BLaER1 (cell line): ENCODE measurements around the gene TCEAL4.

ENCODE experiments used
- H3K27ac ChIP-seq: shearing (Covaris generic); formaldehyde crosslinking; 2 replicates; pipeline ENCODE4 v1.8.1; 2022
- H3K27me3 ChIP-seq: shearing (Covaris generic); formaldehyde crosslinking; 2 replicates; pipeline ENCODE4 v1.8.1; 2022
- H3K36me3 ChIP-seq: shearing (Covaris generic); formaldehyde crosslinking; 2 replicates; pipeline ENCODE4 v1.8.1; 2022
- H3K4me1 ChIP-seq: shearing (Covaris generic); formaldehyde crosslinking; 2 replicates; pipeline ENCODE4 v1.8.1; 2022
- H3K4me2 ChIP-seq: shearing (Covaris generic); formaldehyde crosslinking; 2 replicates; pipeline ENCODE4 v1.8.1; 2022
- H3K4me3 ChIP-seq: shearing (Covaris generic); formaldehyde crosslinking; 2 replicates; pipeline ENCODE4 v1.8.1; 2022
- H3K9ac ChIP-seq: shearing (Covaris generic); formaldehyde crosslinking; 2 replicates; pipeline ENCODE4 v1.8.1; 2022
- H3K9me3 ChIP-seq: shearing (Covaris generic); formaldehyde crosslinking; 2 replicates; pipeline ENCODE4 v1.8.1; 2022
- H4K20me1 ChIP-seq: shearing (Covaris generic); formaldehyde crosslinking; 2 replicates; pipeline ENCODE4 v1.8.1; 2022
- Cebpa-rat ChIP-seq: shearing (Covaris generic); IDR thresholded peaks from 2 replicates; pipeline ENCODE4 v1.8.1; 2022

TCEAL4 gene

DNA sequence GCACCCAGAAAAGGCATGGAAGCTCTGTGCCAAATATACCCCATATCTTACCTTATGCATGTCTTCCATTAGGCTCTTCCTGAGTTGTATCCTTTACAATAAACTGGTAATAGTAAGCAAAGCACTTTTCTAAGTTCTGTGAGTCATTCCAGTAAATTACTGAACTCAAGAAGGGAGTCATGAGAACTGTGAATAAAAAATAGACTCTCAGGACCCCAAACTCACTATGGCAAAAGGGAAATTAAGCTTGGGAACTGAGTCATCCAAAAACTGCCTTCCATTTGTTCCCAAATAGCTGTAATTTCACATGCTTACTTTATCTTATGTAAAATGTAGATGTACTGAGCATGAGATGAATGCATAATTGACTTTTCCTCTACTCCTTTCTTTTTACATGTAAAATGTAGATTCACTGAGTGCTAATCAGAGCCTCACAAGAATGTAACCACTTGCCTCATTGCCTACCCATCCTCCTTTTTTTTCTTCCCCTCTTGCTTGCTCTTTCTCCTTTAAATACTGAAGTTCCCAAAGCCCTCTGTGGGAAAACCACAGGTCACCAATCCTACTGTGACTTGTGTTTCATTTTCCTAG is 30.6 kb downstream of the TCEAL4 start:
- Histone ChIP-seq H3K27ac (no peak overlapping the region), H3K9me3 (no peaks in the 10 kb centered on the region), H4K20me1 (no peaks in the 10 kb centered on the region), H3K4me3 (no peak overlapping the region), H3K27me3 (no peaks in the 10 kb centered on the region), H3K36me3 (no peaks in the 10 kb centered on the region), H3K4me1 (no peaks in the 10 kb centered on the region), H3K4me2 (no peak overlapping the region), H3K9ac (no peak overlapping the region)
- TF ChIP-seq Cebpa-rat: no peak

DNA sequence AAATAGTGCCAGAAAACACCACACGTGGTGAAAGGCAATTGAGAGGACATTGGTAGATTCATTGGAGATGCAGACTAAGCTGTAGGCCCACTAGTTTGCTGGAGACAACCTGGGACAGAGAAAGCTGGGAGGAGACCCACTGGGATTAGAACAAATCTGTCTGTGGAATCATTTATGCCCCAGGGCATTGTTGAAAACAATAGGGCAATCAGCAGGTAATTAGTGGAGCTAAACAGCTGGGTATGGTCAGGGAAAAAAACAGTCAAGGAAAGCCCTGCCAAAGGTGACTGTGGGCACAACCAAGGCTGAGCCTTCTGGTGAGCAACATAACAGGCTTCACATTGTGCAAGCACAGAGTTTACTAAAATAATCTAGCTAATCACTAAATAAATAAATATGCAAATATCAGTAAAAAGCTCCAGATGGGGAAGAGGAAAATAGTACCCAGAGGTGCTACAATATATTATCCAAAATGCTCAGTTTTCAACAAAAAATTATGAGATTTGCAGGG is 31.4 kb downstream of the TCEAL4 start:
- Histone ChIP-seq H3K36me3 (no peaks in the 10 kb centered on the region), H3K9ac (no peak overlapping the region), H3K4me3 (no peak overlapping the region), H3K27ac (no peak overlapping the region), H3K4me1 (no peaks in the 10 kb centered on the region), H3K4me2 (no peak overlapping the region), H4K20me1 (no peaks in the 10 kb centered on the region), H3K9me3 (no peaks in the 10 kb centered on the region), H3K27me3 (no peaks in the 10 kb centered on the region)
- no peak for TF ChIP-seq Cebpa-rat

DNA sequence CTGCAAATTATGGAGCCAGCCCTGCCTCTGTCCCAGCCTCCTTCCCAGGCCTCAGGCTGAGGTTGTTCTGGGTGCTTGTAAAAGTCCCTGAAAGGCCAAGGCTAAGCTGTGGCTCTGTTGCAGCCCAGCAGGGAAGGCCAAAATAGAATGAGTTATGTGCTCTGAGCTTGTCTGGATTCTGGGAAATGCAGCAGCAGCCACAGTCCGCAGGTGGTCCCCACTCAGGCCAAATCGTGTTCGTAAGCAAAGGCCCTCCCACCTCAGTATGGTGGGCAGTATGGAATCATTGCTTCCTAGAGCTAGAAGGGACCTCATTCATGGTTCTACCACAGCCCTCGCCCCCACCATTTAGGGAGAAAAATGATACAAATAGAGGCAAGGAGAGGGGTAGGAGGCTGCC is 38.8 kb downstream of the TCEAL4 start:
- H3K27ac ChIP-seq: no peak overlapping the region
- no peaks in the 10 kb centered on the region for H3K4me1 ChIP-seq
- H3K36me3 ChIP-seq: no peaks in the 10 kb centered on the region
- no peaks in the 10 kb centered on the region for H3K27me3 ChIP-seq
- H4K20me1 ChIP-seq: no peaks in the 10 kb centered on the region
- H3K4me3 ChIP-seq: no peak overlapping the region
- no peak overlapping the region for H3K9ac ChIP-seq
- H3K4me2 ChIP-seq: no peak overlapping the region
- TF ChIP-seq Cebpa-rat: no peak
- H3K9me3 ChIP-seq: no peaks in the 10 kb centered on the region

DNA sequence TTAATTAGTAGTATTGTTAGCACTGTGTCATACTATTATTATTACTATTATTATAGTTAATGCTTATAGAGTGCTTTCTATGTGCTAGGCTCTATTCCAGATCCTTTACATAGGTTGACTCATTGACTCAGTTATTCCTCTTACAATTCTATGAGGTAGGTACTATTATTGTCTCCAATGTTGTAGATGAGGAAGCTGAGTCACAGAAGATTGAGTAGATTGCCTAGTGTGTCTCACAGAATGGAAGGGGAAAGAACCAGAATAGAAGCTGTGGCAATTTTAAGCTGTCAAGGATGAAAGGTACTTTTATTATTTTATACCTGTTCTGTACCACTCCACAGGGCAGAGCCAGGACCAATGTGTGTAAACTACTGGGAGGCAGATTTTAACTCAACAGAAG is 41.5 kb downstream of the TCEAL4 start:
- no peaks in the 10 kb centered on the region for H4K20me1 ChIP-seq
- no peak overlapping the region for H3K4me3 ChIP-seq
- TF ChIP-seq Cebpa-rat: no peak
- H3K9ac ChIP-seq: no peak overlapping the region
- H3K9me3 ChIP-seq: no peaks in the 10 kb centered on the region
- no peak overlapping the region for H3K27ac ChIP-seq
- no peaks in the 10 kb centered on the region for H3K27me3 ChIP-seq
- no peak overlapping the region for H3K4me2 ChIP-seq
- H3K36me3 ChIP-seq: no peaks in the 10 kb centered on the region
- no peaks in the 10 kb centered on the region; the same call in 1 of the 2 replicates for H3K4me1 ChIP-seq

DNA sequence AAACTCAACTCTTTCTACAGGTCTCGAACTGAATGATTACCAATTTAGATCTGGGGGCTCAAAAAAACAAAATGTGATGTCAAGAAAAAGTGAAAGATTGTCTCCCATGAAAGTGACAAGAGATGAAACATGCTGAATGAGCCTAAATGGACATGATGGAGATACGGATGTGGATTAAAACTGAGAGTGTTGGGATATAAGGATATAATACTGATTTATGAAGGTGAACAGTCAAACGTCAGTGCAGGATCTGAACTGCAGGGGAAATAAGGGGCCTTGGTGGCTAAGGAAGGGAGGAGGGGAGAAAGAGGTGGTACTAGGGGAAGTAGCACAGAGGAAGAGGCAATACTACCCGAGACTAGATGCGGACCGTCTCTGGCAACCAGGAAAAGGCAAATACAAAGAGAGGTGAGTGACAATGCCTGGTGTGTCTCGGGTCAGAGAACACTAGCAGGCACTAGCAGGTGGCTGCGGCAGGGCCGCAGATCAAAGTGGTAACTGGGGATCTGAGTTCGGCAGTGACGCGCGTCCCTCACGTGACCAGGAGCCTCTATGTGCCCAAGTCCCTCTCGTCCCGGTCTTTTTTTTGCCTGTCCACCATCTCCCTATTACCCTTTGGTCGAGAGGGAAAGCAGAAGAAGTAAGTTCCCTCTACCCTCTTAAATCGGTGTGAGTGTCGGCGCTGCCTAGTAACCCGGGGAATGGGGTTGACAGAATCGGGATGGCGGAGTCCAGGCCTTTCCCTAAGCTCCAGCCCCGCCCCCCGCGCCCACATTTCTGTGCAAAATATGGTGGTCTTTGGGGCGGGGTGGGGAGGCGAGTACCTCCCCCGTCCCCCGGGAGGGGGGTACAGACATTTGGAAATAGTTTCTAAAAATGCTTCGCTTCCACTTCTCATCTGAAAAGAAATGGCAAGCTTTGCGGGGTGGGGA is 43.3 kb downstream of the TCEAL4 start, which contains the start of gene TCEAL1:
TSS of gene TCEAL1 (plus strand) at position 590 of the 932 bp plus-strand sequence. CDS start 942 bp downstream, outside the sequence.
- Histone ChIP-seq H3K27ac (peak within 1 kb of the TSS; percentile 49), H3K36me3 (no peaks in the 10 kb centered on the region), H3K9me3 (no peaks in the 10 kb centered on the region), H4K20me1 (no peaks in the 10 kb centered on the region), H3K9ac (peak within 1 kb of the TSS; percentile 73), H3K4me3 (peak within 1 kb of the TSS; percentile 74), H3K27me3 (no peaks in the 10 kb centered on the region), H3K4me1 (no peaks in the 10 kb centered on the region; the same call in 1 of the 2 replicates), H3K4me2 (peak within 1 kb of the TSS; percentile 59)
- TF ChIP-seq Cebpa-rat: no peak

DNA sequence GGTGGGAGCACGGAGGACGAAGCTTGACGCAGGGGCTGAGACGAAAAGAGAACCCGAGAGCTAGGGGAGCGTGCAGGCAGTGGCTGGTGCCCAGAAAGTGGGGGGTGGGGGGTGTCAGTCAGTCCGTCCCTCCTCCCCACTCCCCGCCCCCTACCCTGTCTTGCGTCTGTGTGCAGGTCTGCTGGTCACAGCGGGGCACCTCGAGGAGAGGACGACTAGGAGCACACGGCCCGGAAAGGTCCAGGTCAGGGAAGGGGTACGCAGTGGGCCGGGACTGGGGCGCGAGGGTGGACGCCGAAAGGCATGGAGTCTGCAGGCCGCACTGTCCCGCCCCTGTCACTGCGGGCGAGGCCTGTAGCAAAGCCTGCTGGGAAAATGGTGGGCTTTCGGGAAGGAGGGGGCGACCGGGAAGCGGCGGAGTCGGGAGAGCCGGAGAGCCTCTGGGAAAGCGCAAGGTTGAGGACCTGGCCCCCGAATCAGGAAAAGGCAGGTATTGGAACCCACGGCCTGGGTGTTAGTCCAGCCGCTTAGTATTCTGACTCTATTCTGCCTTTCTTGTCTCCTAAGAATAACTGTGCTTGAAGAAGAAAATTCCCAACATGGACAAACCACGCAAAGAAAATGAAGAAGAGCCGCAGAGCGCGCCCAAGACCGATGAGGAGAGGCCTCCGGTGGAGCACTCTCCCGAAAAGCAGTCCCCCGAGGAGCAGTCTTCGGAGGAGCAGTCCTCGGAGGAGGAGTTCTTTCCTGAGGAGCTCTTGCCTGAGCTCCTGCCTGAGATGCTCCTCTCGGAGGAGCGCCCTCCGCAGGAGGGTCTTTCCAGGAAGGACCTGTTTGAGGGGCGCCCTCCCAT is 44.2 kb downstream of the TCEAL4 start:
- Histone ChIP-seq H3K4me2 (peak overlapping the region; percentile 59), H3K36me3 (no peaks in the 10 kb centered on the region), H3K4me1 (no peaks in the 10 kb centered on the region; the same call in 1 of the 2 replicates), H3K9me3 (no peaks in the 10 kb centered on the region), H3K27ac (peak overlapping the region; percentile 49), H3K4me3 (peak overlapping the region; percentile 74), H3K27me3 (no peaks in the 10 kb centered on the region), H4K20me1 (no peaks in the 10 kb centered on the region), H3K9ac (peak overlapping the region; percentile 73)
- TF ChIP-seq Cebpa-rat: no peak

DNA sequence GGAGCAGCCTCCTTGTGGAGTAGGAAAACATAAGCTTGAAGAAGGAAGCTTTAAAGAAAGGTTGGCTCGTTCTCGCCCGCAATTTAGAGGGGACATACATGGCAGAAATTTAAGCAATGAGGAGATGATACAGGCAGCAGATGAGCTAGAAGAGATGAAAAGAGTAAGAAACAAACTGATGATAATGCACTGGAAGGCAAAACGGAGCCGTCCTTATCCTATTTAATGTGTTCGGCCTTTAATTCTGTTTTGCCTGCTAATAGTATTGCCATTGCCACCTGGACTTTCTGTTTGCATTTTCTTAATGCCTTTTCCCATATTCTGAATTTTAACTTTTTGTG is 44.8 kb downstream of the TCEAL4 start:
- H3K9me3 ChIP-seq: no peaks in the 10 kb centered on the region
- H3K4me3 ChIP-seq: peak overlapping the region; percentile 74
- 0 out of 2 replicates have a peak overlapping the region, but pooled peaks have one; percentile 49 for H3K27ac ChIP-seq
- no peak for TF ChIP-seq Cebpa-rat
- peak overlapping the region; percentile 59 for H3K4me2 ChIP-seq
- no peaks in the 10 kb centered on the region for H3K27me3 ChIP-seq
- H3K4me1 ChIP-seq: no peaks in the 10 kb centered on the region; the same call in 1 of the 2 replicates
- H3K9ac ChIP-seq: peak overlapping the region; percentile 73; the same call in 1 of the 2 replicates
- H4K20me1 ChIP-seq: no peaks in the 10 kb centered on the region
- no peaks in the 10 kb centered on the region for H3K36me3 ChIP-seq

DNA sequence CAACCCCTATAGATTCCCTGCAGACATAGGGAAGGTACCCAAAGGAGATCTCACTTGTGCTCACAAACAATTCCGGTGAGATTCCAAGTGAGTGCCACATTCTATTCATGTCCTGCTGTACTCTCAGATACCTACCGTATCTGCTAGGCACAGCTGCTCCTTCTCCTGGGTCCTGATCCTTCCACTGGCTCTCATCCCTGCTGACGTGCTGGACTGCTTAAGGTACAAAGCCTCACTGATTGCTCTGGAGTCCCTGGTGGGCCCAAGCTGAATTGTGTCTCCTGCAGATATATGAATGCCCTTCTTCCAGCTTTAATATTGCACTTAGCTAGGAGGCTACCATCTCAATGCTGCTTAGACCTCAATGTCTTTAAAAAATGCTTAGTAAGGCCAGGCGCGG is 45.8 kb downstream of the TCEAL4 start:
- H3K27ac ChIP-seq: no peak overlapping the region
- no peak overlapping the region for H3K4me3 ChIP-seq
- no peaks in the 10 kb centered on the region; the same call in 1 of the 2 replicates for H3K4me1 ChIP-seq
- no peaks in the 10 kb centered on the region for H3K36me3 ChIP-seq
- no peaks in the 10 kb centered on the region for H4K20me1 ChIP-seq
- no peak overlapping the region for H3K4me2 ChIP-seq
- no peaks in the 10 kb centered on the region for H3K9me3 ChIP-seq
- TF ChIP-seq Cebpa-rat: no peak
- H3K9ac ChIP-seq: no peak overlapping the region
- H3K27me3 ChIP-seq: no peaks in the 10 kb centered on the region

DNA sequence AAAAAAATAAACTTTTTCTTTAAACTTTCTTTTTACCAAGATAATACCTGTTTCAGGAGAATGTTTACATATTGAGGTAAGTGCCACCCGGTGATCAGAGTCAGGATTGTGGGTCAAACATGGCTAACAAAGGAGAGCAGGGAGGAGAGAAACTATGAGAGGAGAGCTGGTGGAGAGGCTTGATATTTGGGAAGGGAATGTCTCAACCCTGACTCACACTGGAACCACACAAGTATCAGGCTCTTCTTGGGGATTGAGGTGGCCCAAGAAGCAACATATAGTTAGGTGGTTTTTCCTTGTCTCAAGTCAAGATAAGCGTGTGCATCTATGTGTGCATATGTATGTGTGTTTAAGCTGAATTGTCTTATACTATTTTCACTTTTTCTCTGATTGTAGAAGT is 50.1 kb downstream of the TCEAL4 start:
- Histone ChIP-seq H3K4me1 (peaks cover 5% of the 10 kb centered on the region; the same call in 1 of the 2 replicates), H3K36me3 (no peaks in the 10 kb centered on the region), H3K27me3 (no peaks in the 10 kb centered on the region), H3K9ac (no peak overlapping the region), H3K4me2 (no peak overlapping the region), H3K9me3 (no peaks in the 10 kb centered on the region), H3K27ac (no peak overlapping the region), H3K4me3 (no peak overlapping the region), H4K20me1 (no peaks in the 10 kb centered on the region)
- no peak for TF ChIP-seq Cebpa-rat
